LNCAP (cell line): ENCODE results near the gene LPCAT2.
A peak's percentile ranks its signal among the peaks of the same experiment; 100 is the strongest.

Experiments used
- CTCF ChIP-seq: fragments of 450-650 bp; IDR thresholded peaks from 2 replicates; pipeline ENCODE4 v1.5.1; 2017; ENCODE audit warnings: mild to moderate bottlenecking

LPCAT2 gene

GRCh38 chr16:55621771-55622170 is 112.9 kb downstream of the LPCAT2 start:
- TF ChIP-seq CTCF, result no peak

DNA sequence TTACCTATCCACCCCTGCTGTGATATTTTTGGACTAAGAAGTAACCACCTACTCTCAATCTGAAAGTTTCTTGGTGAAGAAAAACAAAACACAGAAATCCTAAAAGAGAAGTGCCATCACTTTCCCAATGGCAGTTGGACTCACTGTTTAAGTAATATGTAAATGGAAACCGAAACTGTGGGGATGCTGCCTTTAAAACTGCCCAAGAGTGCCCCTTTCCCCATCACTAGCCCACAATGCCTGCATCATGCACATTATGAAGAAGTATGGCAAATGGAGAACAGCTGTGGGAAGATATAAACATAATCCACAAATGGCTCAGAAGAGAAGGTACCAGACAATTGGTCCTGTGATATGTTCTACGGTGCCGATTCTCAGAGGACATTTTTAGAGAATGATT is 113.4 kb downstream of the LPCAT2 start:
- TF ChIP-seq CTCF, result no peak

- TF ChIP-seq CTCF, result peak; percentile 41; the same call in 1 of the 2 replicates
Observed at GRCh38 chr16:55622930-55623561, 114.2 kb downstream of the LPCAT2 start.

GRCh38 chr16:55623640-55624039 is 114.8 kb downstream of the LPCAT2 start:
- no peak; the same call in 1 of the 2 replicates for TF ChIP-seq CTCF

- TF ChIP-seq CTCF, result no peak
Observed at GRCh38 chr16:55624696-55625095, 115.8 kb downstream of the LPCAT2 start.

DNA sequence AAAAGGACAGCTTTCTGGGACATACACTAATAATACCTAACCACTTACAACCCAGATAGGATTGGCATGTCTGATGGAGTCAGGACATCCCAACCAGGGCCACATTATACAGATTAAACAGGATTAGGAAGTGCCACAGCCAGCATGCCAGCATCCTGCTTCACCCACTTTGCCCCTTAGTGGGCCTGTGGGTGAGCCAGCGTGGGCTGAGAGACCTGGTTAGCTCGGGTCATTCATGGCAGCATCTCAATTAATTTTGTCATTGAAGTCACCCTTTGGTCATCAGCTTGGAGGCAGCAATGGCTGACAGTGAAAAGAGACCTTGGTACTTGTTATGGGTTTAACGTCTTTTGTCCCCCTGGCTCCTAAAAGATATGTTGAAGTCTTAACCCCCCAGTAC is 117.0 kb downstream of the LPCAT2 start:
- no peak for TF ChIP-seq CTCF

GRCh38 chr16:55628306-55628968 is 119.6 kb downstream of the LPCAT2 start:
- TF ChIP-seq CTCF, result no peak
